ENCODE results near the gene EHD4. TPM values are rescaled to one million over a fixed set of nuclear protein-coding genes. Genes with fewer than 3 reads are reported as not detected.

EHD4 gene
- total RNA-seq, 4 donors from 2014 or later, result 13.2 to 31.5 (median 22.0) TPM

- H3K27ac ChIP-seq, result no peak overlapping the region
- TF ChIP-seq CTCF (IDR thresholded peaks at IDR 0.05), result no peak
- no peak for TF ChIP-seq POLR2A (IDR thresholded peaks at IDR 0.05)
- TF ChIP-seq EP300 (IDR thresholded peaks at IDR 0.05), result no peak
- no peak overlapping the region for H3K4me3 ChIP-seq
- 93 to 100% methylated on average over 2 to 8 of the region's 14 CpGs for WGBS, 2 donors
- no peak for DNase-seq (ENCODE audit: low spot score in 2 of 2)
- peaks cover 0 to 9% (median 0%) of the 10 kb centered on the region in 3 donors for H3K36me3 ChIP-seq
- H3K4me1 ChIP-seq, result peaks cover 0 to 14% (median 6%) of the 10 kb centered on the region in 4 donors
- no peaks in the 10 kb centered on the region for H3K9me3 ChIP-seq
- H3K27me3 ChIP-seq, result peaks cover 0 to 15% of the 10 kb centered on the region in 2 donors
These were observed 86.5 kb downstream of the EHD4 start for GRCh38 chr15:41885841-41886240.

- no peaks in the 10 kb centered on the region for H3K9me3 ChIP-seq
- H3K4me3 ChIP-seq, result no peak overlapping the region
- H3K27ac ChIP-seq, result no peak overlapping the region
- TF ChIP-seq CTCF (IDR thresholded peaks at IDR 0.05), result no peak
- no peak for TF ChIP-seq POLR2A (IDR thresholded peaks at IDR 0.05)
- TF ChIP-seq EP300 (IDR thresholded peaks at IDR 0.05), result no peak
- peaks cover 0 to 20% of the 10 kb centered on the region in 2 donors for H3K27me3 ChIP-seq
- peaks cover 0 to 9% (median 0%) of the 10 kb centered on the region in 3 donors for H3K36me3 ChIP-seq
- DNase-seq (ENCODE audit: low spot score in 2 of 2), result no peak
- H3K4me1 ChIP-seq, result peaks cover 0 to 14% (median 6%) of the 10 kb centered on the region in 4 donors
These were observed 87.0 kb downstream of the EHD4 start for GRCh38 chr15:41885321-41885720.

- DNase-seq (ENCODE audit: low spot score in 2 of 2), result no peak
- Histone ChIP-seq H3K4me1 (peaks cover 0 to 14% (median 6%) of the 10 kb centered on the region in 4 donors), H3K9me3 (no peaks in the 10 kb centered on the region), H3K27ac (no peak overlapping the region), H3K27me3 (peaks cover 0 to 28% of the 10 kb centered on the region in 2 donors), H3K36me3 (peaks cover 0 to 9% (median 0%) of the 10 kb centered on the region in 3 donors), H3K4me3 (no peak overlapping the region)
- TF ChIP-seq POLR2A (IDR thresholded peaks at IDR 0.05) (no peak), CTCF (IDR thresholded peaks at IDR 0.05) (no peak), EP300 (IDR thresholded peaks at IDR 0.05) (no peak)
- 86 to 90% methylated on average over 7 of the region's 7 CpGs for WGBS, 2 donors
These were observed 87.9 kb downstream of the EHD4 start for GRCh38 chr15:41884458-41884857.

GRCh38 chr15:41883484-41883825, 88.9 kb downstream of the EHD4 start:
- peaks cover 0 to 14% (median 6%) of the 10 kb centered on the region in 4 donors for H3K4me1 ChIP-seq
- 91 to 100% methylated on average over 2 of the region's 2 CpGs for WGBS, 2 donors
- H3K4me3 ChIP-seq, result no peak overlapping the region
- no peaks in the 10 kb centered on the region for H3K9me3 ChIP-seq
- no peak overlapping the region for H3K27ac ChIP-seq
- no peak for DNase-seq (ENCODE audit: low spot score in 2 of 2)
- TF ChIP-seq POLR2A (IDR thresholded peaks at IDR 0.05) (no peak), EP300 (IDR thresholded peaks at IDR 0.05) (no peak), CTCF (IDR thresholded peaks at IDR 0.05) (no peak)
- peaks cover 0 to 9% (median 0%) of the 10 kb centered on the region in 3 donors for H3K36me3 ChIP-seq
- H3K27me3 ChIP-seq, result peaks cover 0 to 28% of the 10 kb centered on the region in 2 donors

- no peaks in the 10 kb centered on the region for H3K9me3 ChIP-seq
- H3K36me3 ChIP-seq, result peaks cover 0 to 9% (median 0%) of the 10 kb centered on the region in 3 donors
- no peak overlapping the region for H3K4me3 ChIP-seq
- no peak for DNase-seq (ENCODE audit: low spot score in 2 of 2)
- H3K27me3 ChIP-seq, result peaks cover 0 to 28% of the 10 kb centered on the region in 2 donors
- TF ChIP-seq POLR2A (IDR thresholded peaks at IDR 0.05), result no peak
- no peak for TF ChIP-seq EP300 (IDR thresholded peaks at IDR 0.05)
- no peak for TF ChIP-seq CTCF (IDR thresholded peaks at IDR 0.05)
- 72 to 83% methylated on average over 10 to 12 of the region's 14 CpGs for WGBS, 2 donors
- peak overlapping the region in 1 of 4 donors; percentile 60 for H3K27ac ChIP-seq
- peaks cover 0 to 14% (median 6%) of the 10 kb centered on the region in 4 donors for H3K4me1 ChIP-seq
These were observed 89.5 kb downstream of the EHD4 start for GRCh38 chr15:41882689-41883483.
